ENCODE results near the gene AKAP9.

DNA sequence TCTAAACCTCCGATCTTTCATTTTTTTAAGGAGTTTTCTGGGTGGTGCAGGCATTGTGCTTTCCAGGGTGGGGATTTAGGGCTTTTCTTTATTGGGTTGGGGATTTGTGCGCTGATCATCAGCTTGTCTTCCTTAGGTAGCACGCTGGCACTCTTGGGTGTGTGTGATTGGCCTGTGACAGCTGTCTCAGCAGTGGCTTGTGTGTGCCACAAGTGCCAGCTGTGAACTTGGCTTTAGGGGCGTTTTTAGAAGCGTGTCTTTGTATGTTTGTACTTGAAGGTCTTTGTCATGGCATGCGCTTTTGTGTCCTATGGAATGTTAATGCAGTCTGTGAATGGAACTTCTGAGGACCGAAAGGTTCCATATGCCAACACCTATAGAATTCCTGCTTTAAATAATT is 788 bp downstream of the AKAP9 start:
- TF ChIP-seq CTCF (IDR thresholded peaks at IDR 0.05) (no peak), POLR2AphosphoS5 (IDR thresholded peaks at IDR 0.05) (no peak), POLR2A (IDR thresholded peaks at IDR 0.05) (no peak), EP300 (IDR thresholded peaks at IDR 0.05) (no peak)

All from suprapubic skin (tissue), 4 donors.